ENCODE results near the gene USP49. TPM values are rescaled to one million over a fixed set of nuclear protein-coding genes. Genes with fewer than 3 reads are reported as not detected.

USP49 gene
- total and polyA plus RNA-seq, 2 experiments from 2014 or later = 0.97 to 1.2 TPM

DNA sequence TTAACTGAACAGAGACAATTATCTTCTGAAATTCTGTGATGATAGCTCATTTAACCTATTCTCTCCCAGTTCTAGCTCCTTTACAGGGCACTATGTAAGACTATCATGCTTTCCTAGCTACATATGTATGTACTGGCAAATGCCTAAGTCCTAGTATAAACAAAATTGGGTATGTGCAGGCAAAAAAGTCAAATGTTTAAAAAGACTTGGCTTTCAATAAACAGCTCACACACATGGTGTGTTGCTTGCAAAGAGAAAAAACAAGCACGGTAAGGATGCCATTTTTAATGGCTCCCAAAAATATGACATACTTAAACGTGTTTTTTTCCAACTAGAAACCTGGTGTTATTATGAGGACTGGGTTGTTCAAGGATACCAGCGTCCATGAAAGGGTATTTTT lies 62.9 kb downstream of the USP49 start:
- H3F3A ChIP-seq (ENCODE audit: insufficient read depth) = no peaks in the 10 kb centered on the region
- no peak overlapping the region for H2AFZ ChIP-seq
- no peak overlapping the region for H3K4me2 ChIP-seq (ENCODE audit: unreplicated experiment)
- H3K27ac ChIP-seq = no peak overlapping the region
- no peak overlapping the region for H3K4me3 ChIP-seq
- no peak for DNase-seq
- no peaks in the 10 kb centered on the region for H3K9me2 ChIP-seq (ENCODE audit: insufficient read depth)
- H3K9me3 ChIP-seq (ENCODE audit: low read depth) = no peaks in the 10 kb centered on the region
- H3K36me3 ChIP-seq (ENCODE audit: low read depth) = no peaks in the 10 kb centered on the region
- H3K79me2 ChIP-seq (ENCODE audit: insufficient read depth) = no peaks in the 10 kb centered on the region
- no peaks in the 10 kb centered on the region for H3K27me3 ChIP-seq (replicated peaks; ENCODE audit: insufficient read depth)
- TF ChIP-seq EZH2phosphoT487 (IDR thresholded peaks at IDR 0.05; ENCODE audit: insufficient read depth, low read depth) = no peak
- TF ChIP-seq EZH2 (IDR thresholded peaks at IDR 0.05; ENCODE audit: insufficient read depth, poor library complexity, severe bottlenecking) = no peak
- no peak overlapping the region for H3K9ac ChIP-seq
- H3K4me1 ChIP-seq (ENCODE audit: insufficient read depth) = no peaks in the 10 kb centered on the region
- WGBS, 2 experiments (ENCODE audit: low coverage in 1 of 2, low lambda C conversion rate in 2 of 2, missing lambda C conversion rate in 2 of 2) = 86 to 92% methylated on average over 3 of the region's 3 CpGs
- in situ Hi-C loops (cut with MboI) = loop anchor here (25.0 kb wide), 1 partner anchor 205 kb away; no protein-coding TSS in a partner anchor
- no peaks in the 10 kb centered on the region for H4K20me1 ChIP-seq (ENCODE audit: insufficient read depth)

DNA sequence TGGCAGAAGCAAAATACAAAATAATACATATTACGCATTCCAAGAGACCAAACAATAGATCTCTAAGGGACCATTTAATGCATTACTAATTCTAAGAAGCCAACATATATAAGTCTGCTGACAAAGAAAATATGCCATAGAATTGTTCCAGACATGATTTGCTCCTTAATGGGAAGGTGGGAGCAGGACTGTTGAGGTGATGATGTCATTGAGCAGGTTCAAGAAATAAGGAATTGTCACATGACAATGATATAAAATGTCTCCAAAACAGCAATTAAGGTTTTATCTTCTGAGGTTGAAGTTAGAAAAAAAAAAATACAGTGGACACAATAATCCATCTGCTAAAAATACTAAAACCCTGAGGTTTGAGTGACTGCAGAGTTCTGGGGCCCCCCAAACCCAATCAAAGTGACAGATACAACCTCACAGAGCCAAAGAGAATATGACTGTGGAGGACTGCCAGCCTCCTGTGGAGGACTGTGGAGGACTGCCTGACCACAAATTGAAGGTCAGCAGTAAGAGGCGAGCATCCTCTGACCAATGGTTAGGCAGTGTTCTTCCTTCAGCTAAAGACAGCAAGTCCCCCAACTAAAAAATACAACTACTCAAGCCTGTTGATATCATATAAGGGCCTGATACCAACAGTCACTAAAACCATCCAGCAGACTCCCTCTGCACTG lies 68.7 kb downstream of the USP49 start:
- Histone ChIP-seq H3K4me1 (ENCODE audit: insufficient read depth) (no peaks in the 10 kb centered on the region), H3K27me3 (replicated peaks; ENCODE audit: insufficient read depth) (no peaks in the 10 kb centered on the region), H3K9ac (no peak overlapping the region), H3K4me2 (ENCODE audit: unreplicated experiment) (no peak overlapping the region), H3K27ac (no peak overlapping the region), H3K4me3 (no peak overlapping the region), H2AFZ (no peak overlapping the region), H3K9me2 (ENCODE audit: insufficient read depth) (no peaks in the 10 kb centered on the region), H3K9me3 (ENCODE audit: low read depth) (no peaks in the 10 kb centered on the region), H3F3A (ENCODE audit: insufficient read depth) (no peaks in the 10 kb centered on the region), H3K36me3 (ENCODE audit: low read depth) (no peaks in the 10 kb centered on the region), H4K20me1 (ENCODE audit: insufficient read depth) (no peaks in the 10 kb centered on the region), H3K79me2 (ENCODE audit: insufficient read depth) (no peaks in the 10 kb centered on the region)
- no peak for DNase-seq
- TF ChIP-seq EZH2 (IDR thresholded peaks at IDR 0.05; ENCODE audit: insufficient read depth, poor library complexity, severe bottlenecking) (no peak), EZH2phosphoT487 (IDR thresholded peaks at IDR 0.05; ENCODE audit: insufficient read depth, low read depth) (no peak)
- in situ Hi-C loops (cut with MboI) = loop anchor here (25.0 kb wide), 1 partner anchor 211 kb away; no protein-coding TSS in a partner anchor
- WGBS, 2 experiments (ENCODE audit: low coverage in 1 of 2, low lambda C conversion rate in 2 of 2, missing lambda C conversion rate in 2 of 2) = 94 to 96% methylated on average over 2 of the region's 2 CpGs

DNA sequence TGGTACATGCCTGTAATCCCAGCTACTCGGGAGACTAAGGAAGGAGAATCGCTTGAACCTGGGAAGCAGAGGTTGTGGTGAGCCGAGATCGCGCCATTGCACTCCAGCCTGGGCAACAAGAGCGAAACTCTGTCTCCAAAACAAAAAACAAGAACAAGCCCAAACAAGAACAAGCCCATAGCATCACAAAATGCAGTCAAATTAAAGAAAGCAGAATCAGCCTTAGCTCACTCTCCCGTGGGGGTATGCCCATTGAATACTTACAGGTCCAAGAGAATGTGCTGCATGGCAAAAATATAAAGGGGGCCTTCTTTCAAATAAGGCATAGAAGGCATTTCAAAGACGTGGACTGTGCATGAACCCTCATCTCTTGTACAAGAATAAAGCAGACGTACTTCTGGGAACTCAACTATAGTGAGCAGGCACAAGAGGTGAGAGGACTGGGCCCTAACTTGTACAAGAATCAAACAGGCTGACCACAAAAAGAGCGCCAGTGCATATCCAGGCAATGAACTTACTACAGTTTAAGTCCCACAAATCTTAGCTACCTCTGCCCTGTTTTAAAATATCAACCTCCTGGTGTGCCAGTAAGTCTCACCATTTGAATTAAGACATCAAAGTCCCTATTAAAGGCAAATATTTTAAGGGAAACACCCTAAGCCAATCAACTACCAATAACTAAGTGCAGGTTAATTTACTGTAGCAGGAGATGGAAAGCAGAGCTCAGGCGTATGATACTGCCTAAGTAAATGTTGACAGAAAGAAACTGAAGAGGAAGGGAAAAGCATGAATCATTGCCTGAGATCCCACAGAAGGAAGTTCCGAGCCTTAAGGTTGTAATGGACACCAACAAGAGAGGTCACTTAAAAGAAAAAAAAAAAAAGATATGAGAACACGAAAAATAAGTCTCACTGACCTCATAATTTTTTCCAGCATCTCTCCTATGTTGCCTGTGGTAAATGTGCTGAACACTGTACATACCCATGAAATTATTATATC lies 70.3 kb downstream of the USP49 start:
- 84 to 90% methylated on average over 13 of the region's 13 CpGs for WGBS, 2 experiments (ENCODE audit: low coverage in 1 of 2, low lambda C conversion rate in 2 of 2, missing lambda C conversion rate in 2 of 2)
- no peaks in the 10 kb centered on the region for H3K9me3 ChIP-seq (ENCODE audit: low read depth)
- no peak overlapping the region for H3K9ac ChIP-seq
- H3K36me3 ChIP-seq (ENCODE audit: low read depth) = no peaks in the 10 kb centered on the region
- no peaks in the 10 kb centered on the region for H3K9me2 ChIP-seq (ENCODE audit: insufficient read depth)
- H3F3A ChIP-seq (ENCODE audit: insufficient read depth) = no peaks in the 10 kb centered on the region
- no peak for DNase-seq
- H3K4me2 ChIP-seq (ENCODE audit: unreplicated experiment) = no peak overlapping the region
- H3K4me3 ChIP-seq = no peak overlapping the region
- in situ Hi-C loops (cut with MboI) = loop anchor here (25.0 kb wide), 1 partner anchor 212 kb away; no protein-coding TSS in a partner anchor
- no peak overlapping the region for H2AFZ ChIP-seq
- no peaks in the 10 kb centered on the region for H3K4me1 ChIP-seq (ENCODE audit: insufficient read depth)
- H3K27me3 ChIP-seq (replicated peaks; ENCODE audit: insufficient read depth) = no peaks in the 10 kb centered on the region
- H3K79me2 ChIP-seq (ENCODE audit: insufficient read depth) = no peaks in the 10 kb centered on the region
- no peaks in the 10 kb centered on the region for H4K20me1 ChIP-seq (ENCODE audit: insufficient read depth)
- no peak overlapping the region for H3K27ac ChIP-seq
- no peak for TF ChIP-seq EZH2 (IDR thresholded peaks at IDR 0.05; ENCODE audit: insufficient read depth, poor library complexity, severe bottlenecking)
- TF ChIP-seq EZH2phosphoT487 (IDR thresholded peaks at IDR 0.05; ENCODE audit: insufficient read depth, low read depth) = no peak

- no peaks in the 10 kb centered on the region for H3K27me3 ChIP-seq (replicated peaks; ENCODE audit: insufficient read depth)
- H3K9me3 ChIP-seq (ENCODE audit: low read depth) = no peaks in the 10 kb centered on the region
- no peak overlapping the region for H3K27ac ChIP-seq
- no peaks in the 10 kb centered on the region for H3K9me2 ChIP-seq (ENCODE audit: insufficient read depth)
- no peaks in the 10 kb centered on the region for H4K20me1 ChIP-seq (ENCODE audit: insufficient read depth)
- no peaks in the 10 kb centered on the region for H3K4me1 ChIP-seq (ENCODE audit: insufficient read depth)
- no peak overlapping the region for H3K4me2 ChIP-seq (ENCODE audit: unreplicated experiment)
- no peak overlapping the region for H3K9ac ChIP-seq
- no peak for DNase-seq
- 96 to 100% methylated on average over 1 of the region's 1 CpG for WGBS, 2 experiments (ENCODE audit: low coverage in 1 of 2, low lambda C conversion rate in 2 of 2, missing lambda C conversion rate in 2 of 2)
- no peak overlapping the region for H3K4me3 ChIP-seq
- no peak for TF ChIP-seq EZH2phosphoT487 (IDR thresholded peaks at IDR 0.05; ENCODE audit: insufficient read depth, low read depth)
- no peak for TF ChIP-seq EZH2 (IDR thresholded peaks at IDR 0.05; ENCODE audit: insufficient read depth, poor library complexity, severe bottlenecking)
- no peaks in the 10 kb centered on the region for H3F3A ChIP-seq (ENCODE audit: insufficient read depth)
- H3K36me3 ChIP-seq (ENCODE audit: low read depth) = no peaks in the 10 kb centered on the region
- in situ Hi-C loops (cut with MboI) = no loop called here
- no peaks in the 10 kb centered on the region for H3K79me2 ChIP-seq (ENCODE audit: insufficient read depth)
- H2AFZ ChIP-seq = no peak overlapping the region
Observed at GRCh38 chr6:41823178-41823577, 72.0 kb downstream of the USP49 start.

Data from GM23248 (cell line).